Spleen (tissue), 7 donors: Measurements from ENCODE around the gene NRBF2.

Experiments used
- POLR2A ChIP-seq, 3 donors: fragments of 450-650 bp; IDR thresholded peaks; one replicate each; pipeline ENCODE4 v1.5.1; 2017; ENCODE audit warnings: antibody characterized with exemption in 3 of 3, mild to moderate bottlenecking in 1 of 3
- POLR2AphosphoS5 ChIP-seq, 3 donors: sonication (generic); formaldehyde crosslinking; IDR thresholded peaks; one replicate each; pipeline ENCODE4 v1.5.1; 2017; ENCODE audit warnings: antibody characterized with exemption in 3 of 3
- TF ChIP-seq, protein P1 (sequence below), 11 experiments: fragments of 200-600 bp in 7 of 11; fragments of 450-650 bp in 4 of 11; sonication (generic) in 4 of 11; IDR thresholded peaks in 8 of 11; conservative IDR thresholded peaks in 3 of 11; 1 replicate in 7 of 11; 2 replicates in 4 of 11; pipeline versions ENCODE4 v1.4.0 to v1.8.0; 2016 to 2021; ENCODE audit warnings: antibody characterized with exemption in 11 of 11, inconsistent platforms in 4 of 11, mild to moderate bottlenecking in 1 of 11
- donor health status: DM: no; HTN: no; CAD: no; lungs with moderate emphysema.
- donor health status: DM: no; HTN: no; CAD: no.
- donor health status: DM: no; HTN: no; CAD: no.

DNA sequence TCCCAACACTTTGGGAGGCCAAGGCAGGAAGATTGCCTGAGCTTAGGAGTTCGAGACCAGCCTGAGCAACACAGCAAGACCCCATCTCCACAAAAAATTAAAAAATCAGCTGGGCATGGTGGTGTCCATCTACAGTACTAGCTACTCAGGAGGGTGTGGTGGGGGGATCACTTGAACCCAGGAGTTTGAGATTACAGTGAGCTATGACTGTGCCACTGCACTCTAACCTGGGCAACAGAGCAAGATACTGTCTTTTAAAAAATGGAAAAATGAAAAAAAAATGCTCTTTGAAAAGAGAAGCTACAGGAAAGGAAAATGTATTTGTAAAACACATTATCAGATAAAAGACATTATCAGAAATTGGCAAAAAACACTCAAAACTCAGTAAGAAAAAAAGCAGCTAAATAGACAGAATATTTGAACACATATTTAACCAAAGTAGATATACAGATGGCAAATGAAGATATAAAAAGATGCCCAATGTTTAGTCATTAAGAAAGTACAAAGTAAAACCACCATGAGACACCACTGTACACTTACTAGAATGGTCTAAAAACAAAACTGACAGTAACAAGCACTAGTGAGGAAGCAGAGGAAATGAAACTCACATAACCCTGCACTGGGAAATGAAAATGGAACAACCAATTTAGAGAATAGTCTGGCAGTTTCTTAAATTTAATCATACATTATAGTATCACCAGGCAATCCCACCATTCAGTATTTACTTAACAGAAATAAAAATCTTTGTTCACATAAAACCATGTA lies 40.5 kb downstream of the NRBF2 start:
- TF ChIP-seq POLR2A (IDR thresholded peaks at IDR 0.05) (no peak), POLR2AphosphoS5 (IDR thresholded peaks at IDR 0.05) (no peak)
- TF ChIP-seq, protein P1, sequence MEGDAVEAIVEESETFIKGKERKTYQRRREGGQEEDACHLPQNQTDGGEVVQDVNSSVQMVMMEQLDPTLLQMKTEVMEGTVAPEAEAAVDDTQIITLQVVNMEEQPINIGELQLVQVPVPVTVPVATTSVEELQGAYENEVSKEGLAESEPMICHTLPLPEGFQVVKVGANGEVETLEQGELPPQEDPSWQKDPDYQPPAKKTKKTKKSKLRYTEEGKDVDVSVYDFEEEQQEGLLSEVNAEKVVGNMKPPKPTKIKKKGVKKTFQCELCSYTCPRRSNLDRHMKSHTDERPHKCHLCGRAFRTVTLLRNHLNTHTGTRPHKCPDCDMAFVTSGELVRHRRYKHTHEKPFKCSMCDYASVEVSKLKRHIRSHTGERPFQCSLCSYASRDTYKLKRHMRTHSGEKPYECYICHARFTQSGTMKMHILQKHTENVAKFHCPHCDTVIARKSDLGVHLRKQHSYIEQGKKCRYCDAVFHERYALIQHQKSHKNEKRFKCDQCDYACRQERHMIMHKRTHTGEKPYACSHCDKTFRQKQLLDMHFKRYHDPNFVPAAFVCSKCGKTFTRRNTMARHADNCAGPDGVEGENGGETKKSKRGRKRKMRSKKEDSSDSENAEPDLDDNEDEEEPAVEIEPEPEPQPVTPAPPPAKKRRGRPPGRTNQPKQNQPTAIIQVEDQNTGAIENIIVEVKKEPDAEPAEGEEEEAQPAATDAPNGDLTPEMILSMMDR (IDR thresholded peaks at IDR 0.05 in 8 of 11, conservative IDR thresholded peaks at IDR 0.05 in 3 of 11) = no peak
